GM23248 (cell line): Measurements from ENCODE around the gene CD3D.

Experiments used
- EZH2 ChIP-seq: fragments of 200-600 bp; sonication (generic); IDR thresholded peaks from 2 replicates; pipeline ENCODE4 v1.6.1; 2018; ENCODE audit warnings: antibody characterized with exemption, mild to moderate bottlenecking; ENCODE audit not compliant: insufficient read depth, poor library complexity, severe bottlenecking
- EZH2phosphoT487 ChIP-seq: fragments of 200-600 bp; sonication (generic); IDR thresholded peaks from 2 replicates; pipeline ENCODE4 v1.6.1; 2018; ENCODE audit warnings: antibody characterized with exemption, moderate library complexity, mild to moderate bottlenecking, low read depth; ENCODE audit not compliant: insufficient read depth

GRCh38 chr11:118383657-118384056 lies 41.2 kb upstream of the CD3D start:
- TF ChIP-seq EZH2phosphoT487: no peak
- no peak for TF ChIP-seq EZH2
